Right atrium auricular region (tissue), 2 donors: ENCODE results near the gene TCF15. TPM values are rescaled to one million over a fixed set of nuclear protein-coding genes. Genes with fewer than 3 reads are reported as not detected.

Experiments
- DNase-seq: peaks from one replicate; pipeline ENCODE4 v3.0.0-alpha.2; 2019; ENCODE audit warnings: low spot score
- H3K27ac ChIP-seq, 2 donors: fragments of 200-600 bp; sonication (generic); 1 replicate in 1 of 2; 2 replicates in 1 of 2; pipeline ENCODE4 v1.5.1; 2016 to 2019
- H3K27me3 ChIP-seq, 2 donors: fragments of 200-600 bp; sonication (generic); one replicate each; pipeline versions ENCODE4 v1.5.1 to v1.6.0; 2017 to 2019
- H3K36me3 ChIP-seq: fragments of 200-600 bp; sonication (generic); one replicate; pipeline ENCODE4 v1.5.1; 2016
- H3K4me1 ChIP-seq, 2 donors: fragments of 200-600 bp; sonication (generic); one replicate each; pipeline versions ENCODE4 v1.5.1 to v1.6.0; 2017 to 2019
- H3K4me3 ChIP-seq, 2 donors: fragments of 200-600 bp; sonication (generic); 1 replicate in 1 of 2; 2 replicates in 1 of 2; pipeline ENCODE4 v1.5.1; 2017 to 2019; ENCODE audit warnings: mild to moderate bottlenecking in 1 of 2, moderate library complexity in 1 of 2
- H3K9me3 ChIP-seq, 2 donors: fragments of 200-600 bp; sonication (generic); one replicate each; pipeline ENCODE4 v1.5.1; 2019
- total RNA-seq, 2 donors: library from RNA; depleted of rRNA; stranded (reverse); fragments of >200 nt; gene quantifications; one replicate each; pipeline ENCODE4 v1.1.0, GENCODE V29; 2016
- TF ChIP-seq, protein P1 (sequence below), 2 donors: fragments of 200-600 bp; sonication (generic); IDR thresholded peaks; one replicate each; pipeline ENCODE4 v1.5.1; 2019; ENCODE audit warnings: antibody characterized with exemption in 2 of 2

Gene TCF15
- total RNA-seq, 2 donors from 2014 or later, result 4.9 to 8.0 TPM

DNA sequence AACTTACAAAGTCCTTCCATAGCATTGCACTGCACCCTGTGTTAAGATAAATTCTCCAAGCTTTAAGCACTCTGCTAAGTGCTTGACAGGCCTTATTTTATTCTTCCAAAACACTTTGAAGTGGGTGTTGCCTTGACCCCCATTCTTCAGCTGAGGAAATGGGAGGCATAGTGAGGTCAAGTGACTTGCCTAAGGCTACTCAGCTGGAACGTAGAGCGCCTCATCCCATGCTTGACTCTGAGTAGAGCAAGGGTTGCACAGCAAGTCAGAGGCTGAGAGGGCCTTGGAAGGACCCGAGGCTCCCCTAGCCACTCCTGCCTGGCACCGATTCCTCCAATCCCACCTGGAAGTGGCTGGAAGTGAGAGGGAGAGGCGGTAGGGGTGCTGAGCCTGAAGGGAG, 46.9 kb downstream of the TCF15 start:
- H3K4me3 ChIP-seq, result no peak overlapping the region
- no peaks in the 10 kb centered on the region for H3K27me3 ChIP-seq
- DNase-seq, result no peak
- H3K9me3 ChIP-seq, result no peaks in the 10 kb centered on the region
- H3K27ac ChIP-seq, result no peak overlapping the region
- TF ChIP-seq, protein P1, sequence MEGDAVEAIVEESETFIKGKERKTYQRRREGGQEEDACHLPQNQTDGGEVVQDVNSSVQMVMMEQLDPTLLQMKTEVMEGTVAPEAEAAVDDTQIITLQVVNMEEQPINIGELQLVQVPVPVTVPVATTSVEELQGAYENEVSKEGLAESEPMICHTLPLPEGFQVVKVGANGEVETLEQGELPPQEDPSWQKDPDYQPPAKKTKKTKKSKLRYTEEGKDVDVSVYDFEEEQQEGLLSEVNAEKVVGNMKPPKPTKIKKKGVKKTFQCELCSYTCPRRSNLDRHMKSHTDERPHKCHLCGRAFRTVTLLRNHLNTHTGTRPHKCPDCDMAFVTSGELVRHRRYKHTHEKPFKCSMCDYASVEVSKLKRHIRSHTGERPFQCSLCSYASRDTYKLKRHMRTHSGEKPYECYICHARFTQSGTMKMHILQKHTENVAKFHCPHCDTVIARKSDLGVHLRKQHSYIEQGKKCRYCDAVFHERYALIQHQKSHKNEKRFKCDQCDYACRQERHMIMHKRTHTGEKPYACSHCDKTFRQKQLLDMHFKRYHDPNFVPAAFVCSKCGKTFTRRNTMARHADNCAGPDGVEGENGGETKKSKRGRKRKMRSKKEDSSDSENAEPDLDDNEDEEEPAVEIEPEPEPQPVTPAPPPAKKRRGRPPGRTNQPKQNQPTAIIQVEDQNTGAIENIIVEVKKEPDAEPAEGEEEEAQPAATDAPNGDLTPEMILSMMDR (IDR thresholded peaks at IDR 0.05), result no peak
- no peaks in the 10 kb centered on the region for H3K36me3 ChIP-seq
- peaks cover 0 to 17% of the 10 kb centered on the region in 2 donors for H3K4me1 ChIP-seq

DNA sequence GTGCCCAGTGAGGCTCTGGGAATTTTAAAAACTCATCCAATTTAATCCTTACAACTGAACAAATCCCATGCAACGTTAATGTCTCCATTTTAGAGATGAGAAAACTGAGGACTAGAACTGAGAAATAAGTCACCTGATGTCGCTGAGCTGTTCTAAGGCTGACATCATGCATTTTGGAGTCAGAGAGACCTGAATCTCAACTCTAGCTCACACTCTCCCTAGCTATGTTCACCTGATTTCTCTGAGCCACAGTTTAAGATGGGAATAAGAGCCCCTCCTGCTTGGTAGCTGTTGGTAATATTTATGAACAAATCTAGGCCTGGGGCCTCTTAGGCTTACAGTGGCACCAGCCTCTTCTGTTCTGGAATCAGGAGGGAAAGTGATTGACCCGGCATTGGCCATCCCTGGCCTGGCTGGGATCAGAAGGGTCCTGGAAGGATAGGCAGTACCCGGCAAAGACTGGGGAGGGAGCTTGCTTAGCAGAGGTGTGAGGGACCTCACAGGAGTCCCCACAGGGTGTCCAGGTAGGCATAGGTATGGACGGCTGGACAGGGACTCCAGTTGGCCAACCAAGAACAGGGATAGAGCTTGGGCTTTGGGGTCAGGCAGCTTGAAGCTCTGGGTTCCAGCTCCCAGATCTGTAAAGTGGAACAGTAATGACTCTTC, 47.7 kb downstream of the TCF15 start:
- TF ChIP-seq, protein P1 (IDR thresholded peaks at IDR 0.05), result no peak
- H3K4me3 ChIP-seq, result no peak overlapping the region
- DNase-seq, result no peak
- no peaks in the 10 kb centered on the region for H3K9me3 ChIP-seq
- peaks cover 0 to 9% of the 10 kb centered on the region in 2 donors for H3K4me1 ChIP-seq
- no peak overlapping the region for H3K27ac ChIP-seq
- no peaks in the 10 kb centered on the region for H3K27me3 ChIP-seq
- H3K36me3 ChIP-seq, result no peaks in the 10 kb centered on the region

DNA sequence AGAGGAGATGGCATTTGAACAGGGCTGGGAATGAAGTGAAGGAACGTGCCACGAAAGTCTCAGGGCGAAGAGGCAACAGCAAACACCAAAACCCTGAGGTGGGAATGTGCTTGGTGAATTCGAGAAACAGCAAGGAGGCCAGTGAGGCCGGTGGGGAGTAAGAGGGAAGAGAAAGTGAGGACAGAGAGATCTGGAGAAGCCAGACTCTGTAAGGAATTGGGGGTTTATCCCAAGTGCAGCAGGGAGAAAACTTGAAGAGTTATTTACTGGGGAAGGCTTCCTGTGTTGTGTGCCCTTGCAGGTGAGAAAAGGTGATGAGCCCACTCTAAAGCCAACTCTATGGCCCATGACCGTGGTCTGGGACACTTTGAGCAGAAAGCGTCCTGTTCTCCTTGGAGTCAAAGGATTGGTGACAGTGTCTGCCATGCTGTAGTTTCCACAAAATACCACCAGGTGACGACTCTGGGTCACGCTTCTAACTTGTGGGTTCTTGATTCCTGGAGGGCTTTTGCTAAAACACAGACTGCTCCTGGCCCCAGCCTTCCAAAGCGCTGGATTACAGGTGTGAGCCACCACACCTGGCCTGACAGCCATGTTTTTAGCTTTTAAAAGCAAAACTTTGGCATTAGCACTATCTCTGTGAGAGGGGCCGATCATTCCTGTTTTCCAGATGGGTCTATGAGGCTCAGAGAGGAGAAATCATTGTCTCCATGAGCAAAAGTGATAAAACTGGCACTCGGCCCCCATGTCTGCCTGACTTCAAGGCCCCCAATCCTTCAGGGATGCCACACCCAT, 48.5 kb downstream of the TCF15 start:
- Histone ChIP-seq H3K9me3 (no peaks in the 10 kb centered on the region), H3K36me3 (no peaks in the 10 kb centered on the region), H3K27ac (no peak overlapping the region), H3K4me3 (no peak overlapping the region), H3K4me1 (peaks cover 0 to 9% of the 10 kb centered on the region in 2 donors), H3K27me3 (no peaks in the 10 kb centered on the region)
- peak; percentile 82 for DNase-seq
- TF ChIP-seq, protein P1 (IDR thresholded peaks at IDR 0.05), result peak; percentile 97 to 100

DNA sequence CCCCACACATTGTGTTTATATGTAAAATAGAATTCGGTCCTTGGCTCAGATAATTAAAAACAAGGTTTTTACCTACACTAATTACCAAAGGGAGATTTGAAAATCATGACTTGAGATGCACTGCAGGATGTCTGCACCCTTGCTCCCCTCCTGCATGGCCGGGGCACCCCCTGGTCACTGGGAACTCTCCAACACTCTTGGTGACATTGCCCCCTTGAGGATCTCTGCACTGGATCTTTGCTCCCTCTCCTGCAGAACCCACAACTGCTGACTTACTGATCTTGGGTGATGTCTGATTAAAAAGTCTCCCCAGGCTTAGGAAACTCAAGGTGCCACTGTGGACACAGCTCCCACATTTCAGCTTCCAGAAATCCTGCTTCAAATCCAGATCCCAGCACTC, 49.4 kb downstream of the TCF15 start:
- H3K4me1 ChIP-seq, result peaks cover 0 to 10% of the 10 kb centered on the region in 2 donors
- H3K36me3 ChIP-seq, result no peaks in the 10 kb centered on the region

GRCh38 chr20:558117-558516, 52.0 kb downstream of the TCF15 start:
- no peaks in the 10 kb centered on the region for H3K9me3 ChIP-seq
- no peaks in the 10 kb centered on the region for H3K27me3 ChIP-seq
- TF ChIP-seq, protein P1 (IDR thresholded peaks at IDR 0.05), result no peak
- no peak for DNase-seq
- H3K27ac ChIP-seq, result no peak overlapping the region
- peaks cover 0 to 16% of the 10 kb centered on the region in 2 donors for H3K4me1 ChIP-seq
- H3K36me3 ChIP-seq, result no peaks in the 10 kb centered on the region
- no peak overlapping the region for H3K4me3 ChIP-seq

More for the DNA sequence above, 49.4 kb downstream of the TCF15 start:
- Histone ChIP-seq H3K4me3 (no peak overlapping the region), H3K27ac (no peak overlapping the region), H3K27me3 (no peaks in the 10 kb centered on the region), H3K9me3 (no peaks in the 10 kb centered on the region)
- no peak for DNase-seq
- TF ChIP-seq, protein P1 (IDR thresholded peaks at IDR 0.05), result no peak
